ENCODE data around the gene TWIST2.

TWIST2 gene

DNA sequence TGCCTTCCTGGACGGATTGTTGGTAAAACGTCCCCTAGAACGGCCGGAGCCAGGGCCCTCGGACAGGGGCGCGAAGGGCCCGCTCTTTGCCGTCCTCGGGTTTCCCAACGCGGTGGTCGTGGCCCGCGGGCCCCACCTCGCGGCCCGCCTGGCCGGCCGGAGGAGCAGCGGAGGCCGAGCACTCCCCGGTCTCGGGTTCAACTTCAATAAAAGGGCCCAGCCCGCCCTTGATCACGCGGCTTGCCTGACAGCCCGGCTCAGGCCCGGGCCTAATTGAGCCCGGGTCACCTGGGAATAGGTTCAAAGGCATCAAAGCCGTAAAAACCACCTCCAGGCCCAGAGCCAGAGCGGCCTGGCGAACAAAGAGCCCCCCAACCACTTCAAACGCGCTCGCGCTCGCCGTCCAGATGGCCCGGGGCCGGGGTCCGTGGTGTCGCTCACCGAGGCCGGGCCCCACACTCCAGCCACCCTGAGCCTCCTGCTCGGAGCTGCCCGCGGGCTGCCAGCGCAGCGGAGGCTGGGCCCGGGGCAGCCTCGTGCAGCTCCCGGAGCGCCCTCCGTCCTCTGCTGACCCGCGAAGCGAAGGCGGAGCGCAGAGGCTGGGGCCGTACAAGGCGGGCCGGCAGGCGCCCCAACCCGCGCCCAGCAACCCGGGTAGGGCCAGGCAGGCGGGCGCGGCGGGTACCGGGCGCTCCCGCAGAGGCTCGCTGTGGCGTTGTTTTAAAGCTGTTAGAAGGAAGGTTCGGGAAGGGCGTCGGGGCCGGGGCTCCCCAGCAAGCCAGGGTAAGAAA is 1.1 kb upstream of the TWIST2 start:
- peaks cover 54% of the 10 kb centered on the region for H3K27me3 Mint-ChIP-seq (ENCODE audit: low read depth)
- H3K4me1 Mint-ChIP-seq (ENCODE audit: low read depth) = no peaks in the 10 kb centered on the region
- H3K27ac Mint-ChIP-seq = no peak overlapping the region
- no peaks in the 10 kb centered on the region for H3K36me3 Mint-ChIP-seq (ENCODE audit: low read depth)
- H3K4me3 Mint-ChIP-seq = no peak overlapping the region
- no peak for DNase-seq (ENCODE audit: low spot score)
- no peaks in the 10 kb centered on the region for H3K9me3 Mint-ChIP-seq

DNA sequence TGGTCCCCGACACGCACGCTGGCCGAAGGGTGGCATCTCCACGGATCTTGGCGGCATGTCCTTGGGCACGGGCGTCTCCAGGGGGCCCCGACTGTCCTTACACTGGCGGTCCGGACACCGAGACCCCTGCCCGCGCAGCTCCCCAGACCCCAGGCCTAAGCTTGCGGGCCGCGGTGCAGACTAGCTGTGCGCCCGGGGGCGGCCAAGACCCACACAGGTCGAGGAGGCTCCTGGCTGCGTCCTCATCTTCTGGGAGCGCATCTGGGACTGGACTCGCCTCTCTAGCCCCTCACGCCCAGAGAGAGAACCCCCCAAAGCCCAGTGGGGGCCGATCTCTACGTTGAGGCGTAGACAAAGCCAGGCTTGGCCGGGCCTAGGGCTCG is 475 bp upstream of the TWIST2 start:
- Mint-ChIP-seq H3K4me3 (no peak overlapping the region), H3K27ac (no peak overlapping the region), H3K9me3 (no peaks in the 10 kb centered on the region), H3K27me3 (ENCODE audit: low read depth) (peaks cover 56% of the 10 kb centered on the region), H3K36me3 (ENCODE audit: low read depth) (no peaks in the 10 kb centered on the region), H3K4me1 (ENCODE audit: low read depth) (no peaks in the 10 kb centered on the region)
- no peak for DNase-seq (ENCODE audit: low spot score)

DNA sequence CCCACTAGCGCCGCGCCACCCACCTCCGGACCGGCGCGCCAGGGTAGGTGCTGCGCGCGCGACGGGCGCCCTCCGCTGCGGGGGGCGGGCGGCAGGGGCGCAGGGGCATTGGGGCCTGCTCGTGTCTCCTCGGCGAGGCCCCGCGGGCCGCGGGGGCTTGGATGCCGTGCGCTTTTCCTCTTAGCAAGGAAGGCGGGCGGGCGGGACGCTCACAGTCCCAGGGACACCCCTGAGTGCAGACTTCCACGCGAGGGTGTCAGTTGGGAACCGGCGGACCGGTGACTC is 748 bp downstream of the TWIST2 start:
- Mint-ChIP-seq H3K9me3 (no peaks in the 10 kb centered on the region), H3K4me1 (ENCODE audit: low read depth) (no peaks in the 10 kb centered on the region), H3K36me3 (ENCODE audit: low read depth) (no peaks in the 10 kb centered on the region), H3K27me3 (ENCODE audit: low read depth) (peaks cover 59% of the 10 kb centered on the region), H3K27ac (no peak overlapping the region), H3K4me3 (no peak overlapping the region)
- no peak for DNase-seq (ENCODE audit: low spot score)

DNA sequence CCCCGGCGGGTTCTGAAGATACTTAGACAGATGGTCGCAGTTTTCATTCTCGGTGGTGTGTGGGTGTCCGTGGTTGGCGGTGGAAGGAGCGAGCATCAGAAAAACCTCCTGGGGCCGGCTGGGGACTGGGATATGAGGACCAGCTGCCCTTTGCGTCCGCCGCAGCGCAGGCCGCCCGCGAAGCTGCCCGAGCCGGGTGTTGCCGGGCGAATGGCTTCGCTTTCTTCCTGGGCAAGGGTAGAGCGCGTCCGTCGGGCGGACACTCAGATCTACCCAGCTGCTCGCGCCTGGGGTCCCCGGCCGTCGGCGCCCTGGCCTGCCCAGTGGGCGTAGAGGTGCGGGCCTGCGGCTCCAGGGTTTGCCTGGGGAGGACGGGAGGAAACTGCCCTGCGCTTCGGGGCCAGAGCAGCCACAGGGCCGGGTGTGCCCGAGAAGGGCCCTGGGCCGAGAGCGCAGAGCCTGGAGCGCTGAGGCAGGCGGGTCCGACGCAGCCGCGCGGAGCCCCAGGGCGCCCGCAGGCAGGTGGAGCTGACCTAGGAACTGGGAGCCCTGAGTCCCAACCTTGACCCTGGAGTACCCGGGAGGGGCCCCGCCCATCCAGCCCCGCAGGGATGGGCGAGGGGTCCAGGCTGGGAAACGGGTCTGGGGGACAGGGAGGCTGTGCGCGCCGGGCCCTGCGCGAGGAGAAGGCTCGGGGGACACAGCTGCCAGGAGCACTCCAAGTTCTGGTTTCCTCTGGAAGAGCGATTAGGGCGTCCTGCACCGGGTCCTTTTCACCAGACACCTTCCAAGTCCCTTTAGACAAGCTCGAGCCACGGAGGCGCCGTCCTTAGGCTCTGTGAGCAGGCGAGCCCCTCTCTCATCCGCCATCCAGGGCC is 1.3 kb downstream of the TWIST2 start:
- H3K9me3 Mint-ChIP-seq = no peaks in the 10 kb centered on the region
- no peak overlapping the region for H3K4me3 Mint-ChIP-seq
- no peak overlapping the region for H3K27ac Mint-ChIP-seq
- no peak for DNase-seq (ENCODE audit: low spot score)
- no peaks in the 10 kb centered on the region for H3K4me1 Mint-ChIP-seq (ENCODE audit: low read depth)
- H3K36me3 Mint-ChIP-seq (ENCODE audit: low read depth) = no peaks in the 10 kb centered on the region
- peaks cover 57% of the 10 kb centered on the region for H3K27me3 Mint-ChIP-seq (ENCODE audit: low read depth)

DNA sequence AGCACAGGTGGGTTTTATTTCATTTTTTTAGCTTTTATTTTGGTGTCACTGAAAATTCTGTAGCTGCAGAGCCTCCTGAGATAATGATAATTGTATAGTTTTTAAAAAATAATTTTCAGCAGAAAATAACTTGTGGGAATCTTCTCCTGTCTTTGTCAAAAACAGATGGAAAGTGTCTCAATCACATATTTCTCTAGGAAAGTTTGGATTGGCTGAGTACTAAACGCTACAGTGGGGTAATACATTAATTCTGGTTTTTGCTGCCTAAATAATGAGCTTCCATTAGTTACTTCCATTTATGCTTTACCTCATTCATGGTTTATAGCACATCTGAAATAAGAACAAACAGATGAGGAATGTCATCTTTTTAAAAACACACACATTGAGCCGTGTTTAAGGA is 2.2 kb downstream of the TWIST2 start:
- peaks cover 49% of the 10 kb centered on the region for H3K27me3 Mint-ChIP-seq (ENCODE audit: low read depth)
- no peak for DNase-seq (ENCODE audit: low spot score)
- no peak overlapping the region for H3K4me3 Mint-ChIP-seq
- no peak overlapping the region for H3K27ac Mint-ChIP-seq
- no peaks in the 10 kb centered on the region for H3K36me3 Mint-ChIP-seq (ENCODE audit: low read depth)
- H3K9me3 Mint-ChIP-seq = no peaks in the 10 kb centered on the region
- no peaks in the 10 kb centered on the region for H3K4me1 Mint-ChIP-seq (ENCODE audit: low read depth)

DNA sequence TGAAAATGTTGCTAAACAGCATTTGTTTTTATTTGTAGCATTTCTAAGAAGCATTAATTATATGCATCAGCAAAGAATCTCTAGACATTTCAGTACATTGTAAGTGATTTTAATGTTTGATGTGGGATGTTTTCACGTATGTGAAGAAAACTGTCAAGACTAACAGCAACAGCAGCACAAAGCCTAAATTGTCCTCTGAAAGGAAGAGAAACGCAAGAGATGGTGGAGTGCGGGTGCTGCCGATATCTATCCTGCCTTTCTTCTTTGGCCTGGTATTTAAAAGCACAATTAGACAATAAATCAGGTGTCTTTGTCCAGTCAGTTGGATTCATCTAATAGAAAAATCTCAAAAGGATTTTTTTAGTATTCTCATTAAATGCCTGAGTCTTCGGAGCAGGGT is 3.1 kb downstream of the TWIST2 start:
- no peak for DNase-seq (ENCODE audit: low spot score)
- no peak overlapping the region for H3K27ac Mint-ChIP-seq
- no peak overlapping the region for H3K4me3 Mint-ChIP-seq
- no peaks in the 10 kb centered on the region for H3K36me3 Mint-ChIP-seq (ENCODE audit: low read depth)
- H3K4me1 Mint-ChIP-seq (ENCODE audit: low read depth) = no peaks in the 10 kb centered on the region
- H3K9me3 Mint-ChIP-seq = no peaks in the 10 kb centered on the region
- H3K27me3 Mint-ChIP-seq (ENCODE audit: low read depth) = peaks cover 44% of the 10 kb centered on the region

DNA sequence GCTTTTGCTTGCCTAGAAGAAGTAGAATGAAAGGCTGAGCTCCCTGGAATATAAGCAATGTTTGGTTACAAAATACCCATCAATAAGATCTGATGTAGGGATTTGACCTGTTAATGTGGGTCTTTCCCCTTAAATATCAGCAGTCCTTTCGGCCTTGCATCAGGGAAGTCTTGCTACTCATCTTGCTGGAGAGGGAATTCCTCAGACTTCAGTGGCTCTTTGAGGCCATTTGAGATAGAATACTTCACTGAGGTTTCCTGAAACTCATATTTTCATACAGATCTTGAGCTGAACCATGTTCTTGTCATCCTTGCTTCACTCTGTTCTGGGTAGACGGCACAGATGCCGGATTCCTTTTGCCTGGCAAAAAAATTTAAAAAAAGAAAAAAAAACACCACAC is 3.9 kb downstream of the TWIST2 start:
- no peaks in the 10 kb centered on the region for H3K9me3 Mint-ChIP-seq
- no peaks in the 10 kb centered on the region for H3K4me1 Mint-ChIP-seq (ENCODE audit: low read depth)
- DNase-seq (ENCODE audit: low spot score) = no peak
- H3K27ac Mint-ChIP-seq = no peak overlapping the region
- H3K4me3 Mint-ChIP-seq = no peak overlapping the region
- peaks cover 40% of the 10 kb centered on the region for H3K27me3 Mint-ChIP-seq (ENCODE audit: low read depth)
- no peaks in the 10 kb centered on the region for H3K36me3 Mint-ChIP-seq (ENCODE audit: low read depth)

DNA sequence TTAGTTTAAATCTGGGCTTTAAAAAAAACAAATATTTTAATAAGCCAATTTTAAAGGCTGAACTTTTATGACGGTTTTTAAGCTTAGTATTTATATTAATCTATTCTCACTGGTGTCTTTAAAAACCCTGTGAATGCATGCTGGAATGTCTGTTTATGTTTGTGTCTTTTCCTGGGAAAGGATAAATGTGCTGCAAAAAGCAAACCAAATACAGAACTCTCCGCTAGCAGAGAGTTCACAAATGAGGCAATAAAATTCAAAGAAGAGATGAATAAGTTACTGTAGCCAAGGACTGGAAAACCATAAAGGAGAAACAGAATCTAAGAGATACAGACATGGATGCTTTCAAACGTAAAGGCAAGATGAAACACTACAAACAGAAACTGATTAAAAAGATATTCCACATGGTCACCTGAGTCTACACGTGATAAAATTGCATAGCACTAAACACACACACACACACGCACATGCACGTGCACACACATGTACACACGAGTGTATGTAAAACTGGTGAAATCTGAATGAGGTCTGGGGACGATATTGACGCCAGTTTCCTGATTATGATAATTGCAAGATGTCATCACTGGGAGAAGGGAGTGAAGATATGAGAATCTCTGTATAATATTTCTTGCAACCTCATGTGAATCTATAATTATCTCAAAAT is 4.5 kb downstream of the TWIST2 start:
- Mint-ChIP-seq H3K4me1 (ENCODE audit: low read depth) (no peaks in the 10 kb centered on the region), H3K27me3 (ENCODE audit: low read depth) (peaks cover 40% of the 10 kb centered on the region), H3K4me3 (no peak overlapping the region), H3K36me3 (ENCODE audit: low read depth) (no peaks in the 10 kb centered on the region), H3K9me3 (no peaks in the 10 kb centered on the region), H3K27ac (no peak overlapping the region)
- no peak for DNase-seq (ENCODE audit: low spot score)

DNA sequence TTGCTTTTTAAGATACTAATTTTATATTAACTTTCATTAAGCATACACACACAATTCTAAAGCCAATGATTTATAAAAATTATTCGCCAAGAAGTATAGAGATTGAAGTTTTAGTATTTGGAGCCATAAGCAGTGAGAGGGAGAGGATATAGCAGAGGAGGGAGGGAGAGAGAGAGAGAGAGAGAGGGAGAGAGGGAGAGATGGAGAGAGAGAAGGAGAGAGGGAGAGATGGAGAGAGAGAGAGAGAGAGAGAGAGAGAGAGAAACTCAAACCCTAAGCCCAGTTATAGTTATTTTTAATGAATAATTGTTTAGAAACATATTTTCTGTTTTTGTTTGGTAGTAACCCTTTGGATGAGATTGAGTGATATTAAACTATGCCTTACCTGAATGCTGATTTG is 5.3 kb downstream of the TWIST2 start:
- Mint-ChIP-seq H3K9me3 (no peaks in the 10 kb centered on the region), H3K36me3 (ENCODE audit: low read depth) (no peaks in the 10 kb centered on the region), H3K27ac (no peak overlapping the region), H3K4me1 (ENCODE audit: low read depth) (no peaks in the 10 kb centered on the region), H3K4me3 (no peak overlapping the region), H3K27me3 (ENCODE audit: low read depth) (peaks cover 39% of the 10 kb centered on the region)
- no peak for DNase-seq (ENCODE audit: low spot score)

DNA sequence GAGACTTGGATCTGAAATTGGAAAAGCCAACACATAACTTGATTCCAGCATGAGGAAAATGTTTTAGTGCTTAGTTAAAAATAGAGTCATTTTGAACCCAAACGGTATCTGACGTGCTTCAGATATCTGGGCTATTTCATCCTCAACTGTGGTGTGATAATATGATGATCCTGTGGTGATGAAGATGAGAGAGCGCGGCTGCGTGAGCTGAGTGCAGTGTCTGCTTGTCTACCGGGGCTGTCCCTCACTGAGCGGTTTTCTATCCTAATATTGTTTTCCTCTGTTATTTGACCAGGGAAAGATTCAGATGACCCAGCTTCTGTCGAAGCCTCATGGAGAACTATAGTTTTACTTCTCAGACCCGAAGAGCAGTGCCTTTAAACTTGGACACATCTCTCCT is 5.8 kb downstream of the TWIST2 start:
- Mint-ChIP-seq H3K4me3 (no peak overlapping the region), H3K36me3 (ENCODE audit: low read depth) (no peaks in the 10 kb centered on the region), H3K4me1 (ENCODE audit: low read depth) (no peaks in the 10 kb centered on the region), H3K27me3 (ENCODE audit: low read depth) (peaks cover 36% of the 10 kb centered on the region), H3K9me3 (no peaks in the 10 kb centered on the region), H3K27ac (no peak overlapping the region)
- no peak for DNase-seq (ENCODE audit: low spot score)

DNA sequence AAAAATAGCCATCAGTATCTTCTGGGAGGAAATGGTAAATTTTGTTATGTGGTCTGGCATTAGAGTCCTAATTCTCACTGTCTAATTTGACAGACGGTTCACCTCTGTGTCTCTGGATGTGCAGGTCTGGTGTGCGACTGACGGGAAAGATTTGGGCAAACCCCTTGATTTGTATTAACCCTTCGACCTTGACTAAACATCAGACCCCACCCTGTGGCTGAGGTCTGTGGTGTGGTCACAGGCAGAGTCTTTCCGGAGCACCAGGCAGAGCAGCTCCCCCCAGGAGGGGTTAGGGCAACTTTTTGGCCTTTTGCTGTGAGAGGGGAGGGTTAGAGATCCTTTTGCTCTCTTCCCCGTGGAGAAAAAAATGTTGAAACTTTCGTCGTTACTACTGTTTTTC is 6.4 kb downstream of the TWIST2 start:
- no peak overlapping the region for H3K27ac Mint-ChIP-seq
- no peak overlapping the region for H3K4me3 Mint-ChIP-seq
- no peaks in the 10 kb centered on the region for H3K4me1 Mint-ChIP-seq (ENCODE audit: low read depth)
- no peaks in the 10 kb centered on the region for H3K9me3 Mint-ChIP-seq
- peaks cover 34% of the 10 kb centered on the region for H3K27me3 Mint-ChIP-seq (ENCODE audit: low read depth)
- H3K36me3 Mint-ChIP-seq (ENCODE audit: low read depth) = no peaks in the 10 kb centered on the region
- DNase-seq (ENCODE audit: low spot score) = no peak

DNA sequence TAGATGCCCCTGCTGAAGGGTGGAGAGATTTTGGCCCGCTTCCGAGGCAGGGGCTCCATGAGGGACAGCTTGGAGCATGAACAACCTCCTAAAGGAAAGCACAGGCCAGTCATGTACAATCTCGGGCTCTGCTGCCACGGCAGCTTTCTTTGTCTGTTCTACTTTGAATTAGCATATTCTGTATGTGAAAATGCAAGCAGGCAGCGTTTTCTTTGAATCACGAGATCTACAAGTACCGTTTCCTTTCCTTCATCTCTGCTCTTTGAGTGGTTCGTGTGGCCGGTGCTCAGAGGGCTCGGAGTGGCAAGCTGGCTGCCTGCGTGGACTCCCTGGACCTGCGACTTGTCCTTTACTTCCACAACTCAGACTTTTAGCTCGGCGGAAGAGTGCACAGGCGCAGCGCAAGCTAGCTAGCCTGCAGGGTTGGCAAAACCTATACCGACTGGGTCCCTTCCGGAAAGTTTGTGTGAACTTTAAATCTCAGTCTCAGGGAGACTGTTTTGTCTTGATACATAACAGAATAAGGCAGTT is 6.9 kb downstream of the TWIST2 start:
- Mint-ChIP-seq H3K27ac (no peak overlapping the region), H3K4me3 (no peak overlapping the region), H3K36me3 (ENCODE audit: low read depth) (no peaks in the 10 kb centered on the region), H3K4me1 (ENCODE audit: low read depth) (no peaks in the 10 kb centered on the region), H3K9me3 (no peaks in the 10 kb centered on the region), H3K27me3 (ENCODE audit: low read depth) (peaks cover 32% of the 10 kb centered on the region)
- no peak for DNase-seq (ENCODE audit: low spot score)

DNA sequence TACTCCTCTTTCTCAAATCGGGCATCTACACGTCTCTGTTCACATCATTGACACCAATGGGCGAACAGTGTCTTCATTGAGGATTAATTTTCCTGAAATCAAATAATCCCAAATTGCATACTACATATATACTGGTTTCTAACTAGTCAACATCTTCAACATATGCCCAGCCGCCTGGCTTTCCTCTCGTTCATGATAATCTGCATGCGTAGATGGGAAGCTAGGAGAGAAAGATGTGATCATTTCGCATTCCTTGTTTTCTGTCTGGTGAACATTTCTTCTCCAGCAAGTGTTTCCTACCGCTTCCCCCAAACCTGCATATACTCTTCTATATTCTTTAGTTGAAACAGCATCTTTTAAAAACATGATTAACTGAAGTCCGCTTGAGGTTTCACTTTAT is 7.4 kb downstream of the TWIST2 start:
- peaks cover 26% of the 10 kb centered on the region for H3K27me3 Mint-ChIP-seq (ENCODE audit: low read depth)

DNA sequence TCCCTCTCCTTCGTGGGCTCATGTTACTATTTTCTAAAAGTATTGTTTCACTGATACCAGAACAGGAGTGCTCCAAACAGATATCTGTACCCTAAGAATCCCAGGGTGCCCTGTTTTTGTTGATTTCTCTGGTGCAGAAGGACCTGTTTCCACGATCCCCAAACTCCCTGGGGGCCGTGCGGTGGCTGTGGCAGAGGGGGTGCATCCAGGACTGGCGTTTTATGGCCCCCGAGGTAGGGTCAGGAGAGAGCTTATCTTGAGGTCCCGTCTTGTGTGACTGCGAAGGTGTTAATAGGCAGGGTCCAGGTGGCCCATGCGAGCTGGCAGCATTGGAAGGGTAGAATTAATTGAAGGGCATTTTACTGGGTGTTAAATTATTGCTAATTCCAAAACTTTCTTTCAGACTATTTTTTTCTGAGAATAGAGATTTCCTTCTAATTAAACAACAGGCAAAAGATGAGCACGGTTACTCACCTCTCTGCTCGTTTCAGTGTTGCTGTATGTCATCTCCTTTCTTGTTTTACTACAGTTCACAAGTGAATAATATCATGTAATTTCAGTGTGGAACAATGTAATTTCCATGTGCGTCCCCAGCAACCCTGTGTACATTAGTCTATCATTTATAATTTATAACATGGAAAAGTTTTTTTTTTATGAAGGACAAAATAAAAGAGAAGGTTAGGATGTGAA is 8.2 kb downstream of the TWIST2 start:
- H3K27ac Mint-ChIP-seq = no peak overlapping the region
- no peak overlapping the region for H3K4me3 Mint-ChIP-seq
- H3K9me3 Mint-ChIP-seq = no peaks in the 10 kb centered on the region
- no peaks in the 10 kb centered on the region for H3K36me3 Mint-ChIP-seq (ENCODE audit: low read depth)
- H3K4me1 Mint-ChIP-seq (ENCODE audit: low read depth) = no peaks in the 10 kb centered on the region
- no peak for DNase-seq (ENCODE audit: low spot score)
- peaks cover 20% of the 10 kb centered on the region for H3K27me3 Mint-ChIP-seq (ENCODE audit: low read depth)

More for the DNA sequence above, 7.4 kb downstream of the TWIST2 start:
- H3K36me3 Mint-ChIP-seq (ENCODE audit: low read depth) = no peaks in the 10 kb centered on the region
- no peaks in the 10 kb centered on the region for H3K9me3 Mint-ChIP-seq
- no peaks in the 10 kb centered on the region for H3K4me1 Mint-ChIP-seq (ENCODE audit: low read depth)
- no peak overlapping the region for H3K27ac Mint-ChIP-seq
- DNase-seq (ENCODE audit: low spot score) = no peak
- no peak overlapping the region for H3K4me3 Mint-ChIP-seq
